ENCODE measurements around the gene ANKRD52.
A peak's percentile ranks its signal among the peaks of the same experiment; 100 is the strongest.
"Not testable (repeated sequence)": the region's sequence is repeated elsewhere in the genome, so short reads cannot be mapped to it uniquely, and the experiment has no call there.

GRCh38 chr12:56262955-56263354 lies 4.8 kb upstream of the ANKRD52 start:
- TF ChIP-seq POLR2AphosphoS5 (IDR thresholded peaks at IDR 0.05; ENCODE audit: low read depth, low read length); SIN3A (IDR thresholded peaks at IDR 0.05; ENCODE audit: borderline replicate concordance, insufficient read depth, low read depth, low read length); TCF7L2 (IDR thresholded peaks at IDR 0.05; ENCODE audit: low read depth, low read length); REST (IDR thresholded peaks at IDR 0.05; ENCODE audit: insufficient read depth in 1 of 2, low read depth in 2 of 2, low read length in 1 of 2): not testable (repeated sequence)
- peak; percentile 62 for TF ChIP-seq CTCF (IDR thresholded peaks at IDR 0.05)
